ENCODE measurements around the gene MED27.

Gene MED27

GRCh38 chr9:131812116-131812790, 267.4 kb downstream of the MED27 start:
- DNase-seq (ENCODE audit: low read depth, low spot score), result no peak

GRCh38 chr9:131811405-131811804, 268.3 kb downstream of the MED27 start:
- no peak for DNase-seq (ENCODE audit: low read depth, low spot score)

GRCh38 chr9:131810351-131811170, 269.1 kb downstream of the MED27 start:
- DNase-seq (ENCODE audit: low read depth, low spot score), result no peak

All from brain pericyte (primary cell).